ENCODE results near the gene CLDN20.

GRCh38 chr6:155240905-155241600, 22.8 kb upstream of the CLDN20 start:
- TF ChIP-seq BACH1 (IDR thresholded peaks at IDR 0.05; ENCODE audit: low read length): no peak
- TF ChIP-seq SUZ12 (IDR thresholded peaks at IDR 0.05; ENCODE audit: low read length): no peak
- no peak for TF ChIP-seq ZNF274 (IDR thresholded peaks at IDR 0.05; ENCODE audit: borderline replicate concordance, extremely low read depth, low read length)
- no peak for TF ChIP-seq ASH2L (IDR thresholded peaks at IDR 0.05; ENCODE audit: low read length)
- TF ChIP-seq POLR2AphosphoS5 (IDR thresholded peaks at IDR 0.05; ENCODE audit: low read depth, low read length): no peak

Measured in H1 (cell line).